Upper lobe of right lung (tissue), 1 donor: ENCODE data around the gene SCGB1D2. TPM values are rescaled to one million over a fixed set of nuclear protein-coding genes. Genes with fewer than 3 reads are reported as not detected.

Source experiments
- ATAC-seq: fragments of 200-7000 bp; cut with Tn5 transposase; one replicate; pipeline ENCODE4 v1.9.1; 2020; ENCODE audit warnings: mild to moderate bottlenecking, moderate library complexity
- DNase-seq: peaks from one replicate; pipeline ENCODE4 v3.0.0-alpha.2; 2020
- H3K27ac ChIP-seq: fragments of 200-600 bp; one replicate; pipeline ENCODE4 v1.8.0; 2022
- H3K27me3 ChIP-seq: fragments of 200-600 bp; one replicate; pipeline ENCODE4 v1.8.0; 2022; ENCODE audit warnings: mild to moderate bottlenecking
- H3K36me3 ChIP-seq: fragments of 200-600 bp; one replicate; pipeline ENCODE4 v1.8.0; 2022
- H3K4me1 ChIP-seq: fragments of 200-600 bp; one replicate; pipeline ENCODE4 v1.8.0; 2022
- H3K4me3 ChIP-seq: fragments of 200-600 bp; one replicate; pipeline ENCODE4 v1.8.0; 2022; ENCODE audit warnings: mild to moderate bottlenecking
- H3K9me3 ChIP-seq: fragments of 200-600 bp; one replicate; pipeline ENCODE4 v1.8.0; 2022
- intact Hi-C: fragments of 100-400 bp; cut with DNase I; formaldehyde crosslinking; loops from one replicate; pipeline ENCODE4 v1.11.0; 2022
- total RNA-seq: library from RNA; stranded (reverse); fragmentation: NEBNext Ultra II Directional; extraction: Animal tissue kit (Norgen Biotek cat#: 25700); gene quantifications from one replicate; pipeline ENCODE4 v1.2.1, GENCODE V29; 2021
- TF ChIP-seq, protein P1 (sequence below): fragments of 200-600 bp; IDR thresholded peaks from one replicate; pipeline ENCODE4 v1.8.0; 2022; ENCODE audit warnings: antibody characterized with exemption
- donor health status: DM: no; HTN: yes; CAD: no; lungs with severe emphysema.

SCGB1D2 gene
- total RNA-seq, 1 donor from 2014 or later: not detected

DNA sequence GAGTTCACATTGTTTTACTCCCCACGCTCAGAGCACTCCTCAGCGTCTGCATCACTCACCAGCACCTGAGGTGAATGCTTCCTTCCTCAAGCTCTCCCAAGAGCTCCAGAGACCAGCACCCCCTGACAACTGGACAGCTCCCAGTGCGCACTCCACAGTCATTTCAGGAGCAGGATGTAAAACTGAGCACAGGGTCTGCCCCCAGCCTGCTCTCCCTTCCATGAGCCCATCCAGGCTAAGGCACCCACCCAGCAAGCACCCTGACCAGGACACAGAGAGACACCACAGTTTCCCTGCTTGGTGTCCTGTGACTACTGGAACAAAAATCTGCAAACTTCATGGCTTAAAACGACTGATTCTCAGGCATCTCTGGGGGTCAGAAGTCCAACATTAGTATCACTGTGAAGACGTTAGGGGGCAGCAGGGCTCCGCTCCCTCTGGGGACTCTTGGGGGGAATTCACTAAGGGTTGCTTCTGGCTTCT lies 3.3 kb downstream of the SCGB1D2 start:
- intact Hi-C loops: no loop called here
- Histone ChIP-seq H3K27me3 (peaks cover 21% of the 10 kb centered on the region), H3K36me3 (no peaks in the 10 kb centered on the region), H3K4me1 (no peaks in the 10 kb centered on the region), H3K9me3 (no peaks in the 10 kb centered on the region), H3K27ac (no peak overlapping the region), H3K4me3 (no peak overlapping the region)
- ATAC-seq: peak; percentile 76
- TF ChIP-seq, protein P1, sequence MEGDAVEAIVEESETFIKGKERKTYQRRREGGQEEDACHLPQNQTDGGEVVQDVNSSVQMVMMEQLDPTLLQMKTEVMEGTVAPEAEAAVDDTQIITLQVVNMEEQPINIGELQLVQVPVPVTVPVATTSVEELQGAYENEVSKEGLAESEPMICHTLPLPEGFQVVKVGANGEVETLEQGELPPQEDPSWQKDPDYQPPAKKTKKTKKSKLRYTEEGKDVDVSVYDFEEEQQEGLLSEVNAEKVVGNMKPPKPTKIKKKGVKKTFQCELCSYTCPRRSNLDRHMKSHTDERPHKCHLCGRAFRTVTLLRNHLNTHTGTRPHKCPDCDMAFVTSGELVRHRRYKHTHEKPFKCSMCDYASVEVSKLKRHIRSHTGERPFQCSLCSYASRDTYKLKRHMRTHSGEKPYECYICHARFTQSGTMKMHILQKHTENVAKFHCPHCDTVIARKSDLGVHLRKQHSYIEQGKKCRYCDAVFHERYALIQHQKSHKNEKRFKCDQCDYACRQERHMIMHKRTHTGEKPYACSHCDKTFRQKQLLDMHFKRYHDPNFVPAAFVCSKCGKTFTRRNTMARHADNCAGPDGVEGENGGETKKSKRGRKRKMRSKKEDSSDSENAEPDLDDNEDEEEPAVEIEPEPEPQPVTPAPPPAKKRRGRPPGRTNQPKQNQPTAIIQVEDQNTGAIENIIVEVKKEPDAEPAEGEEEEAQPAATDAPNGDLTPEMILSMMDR: no peak
- no peak for DNase-seq

DNA sequence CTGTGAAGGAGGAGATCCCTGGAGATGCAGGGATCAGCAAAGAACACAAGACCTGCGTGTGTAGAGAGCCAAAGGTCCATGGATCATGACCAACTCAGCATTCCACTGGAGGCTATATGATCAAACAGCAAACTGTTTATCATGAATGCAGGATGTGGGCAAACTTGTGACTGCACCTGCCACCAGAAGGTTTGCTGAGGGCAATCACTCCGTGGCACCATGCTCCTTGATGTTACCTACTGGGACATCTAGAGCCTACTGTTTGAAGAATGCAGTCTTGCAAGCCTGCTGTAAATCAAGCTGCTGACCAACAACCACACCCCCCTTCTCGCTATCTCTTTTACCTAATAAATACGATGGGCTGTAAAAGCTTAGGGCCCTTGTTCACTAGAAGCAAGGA lies 9.7 kb downstream of the SCGB1D2 start:
- Histone ChIP-seq H3K36me3 (no peaks in the 10 kb centered on the region), H3K4me3 (no peak overlapping the region), H3K27ac (no peak overlapping the region), H3K4me1 (no peaks in the 10 kb centered on the region), H3K27me3 (peaks cover 17% of the 10 kb centered on the region), H3K9me3 (peaks cover 21% of the 10 kb centered on the region)
- ATAC-seq (no peak), DNase-seq (no peak)
- TF ChIP-seq, protein P1: no peak
- intact Hi-C loops: no loop called here

DNA sequence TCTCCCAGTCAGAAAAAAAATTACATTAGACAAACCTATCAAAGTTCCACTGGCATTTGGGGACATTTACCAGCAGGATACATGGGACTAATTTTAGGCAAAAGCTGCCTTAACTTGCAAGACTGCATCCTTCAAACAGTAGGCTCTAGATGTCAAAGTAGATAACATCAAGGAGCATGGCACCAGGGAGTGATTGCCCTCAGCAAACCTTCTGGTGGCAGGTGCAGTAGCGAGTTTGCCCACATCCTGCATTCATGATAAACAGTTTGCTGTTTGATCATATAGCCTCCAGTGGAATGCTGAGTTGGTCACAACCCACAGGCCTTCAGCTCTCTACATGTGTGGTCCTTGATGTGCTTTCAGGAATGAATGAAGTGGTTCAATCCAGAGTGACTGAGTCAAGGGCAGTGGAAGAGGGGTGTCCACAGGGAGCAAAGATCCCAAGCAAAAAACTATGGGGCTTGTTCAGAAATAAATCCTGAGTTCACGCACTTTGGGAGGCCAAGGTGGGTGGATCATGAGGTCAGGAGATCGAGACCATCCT lies 12.0 kb downstream of the SCGB1D2 start:
- DNase-seq (no peak), ATAC-seq (no peak)
- TF ChIP-seq, protein P1: no peak
- Histone ChIP-seq H3K36me3 (no peaks in the 10 kb centered on the region), H3K27ac (no peak overlapping the region), H3K9me3 (peaks cover 21% of the 10 kb centered on the region), H3K4me1 (no peaks in the 10 kb centered on the region), H3K27me3 (no peaks in the 10 kb centered on the region), H3K4me3 (no peak overlapping the region)
- intact Hi-C loops: no loop called here

DNA sequence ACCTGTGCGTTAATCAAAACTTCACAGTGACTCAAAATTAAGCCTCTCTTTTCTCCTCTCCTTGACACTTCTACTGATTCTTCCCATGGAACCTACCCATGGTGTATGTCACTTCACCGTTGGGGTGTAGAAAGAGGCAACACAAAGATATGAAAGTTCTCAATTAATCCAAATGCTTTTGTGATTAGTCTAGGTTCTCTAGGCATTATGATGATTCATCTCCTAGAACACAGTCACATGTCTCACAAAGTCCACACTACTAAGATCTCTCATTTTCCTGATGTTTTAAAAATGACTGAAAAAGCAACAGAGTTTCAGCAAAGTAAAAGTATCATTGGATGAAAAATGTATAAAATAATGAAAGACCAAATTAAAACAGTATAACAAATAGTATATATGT lies 14.2 kb downstream of the SCGB1D2 start:
- H3K36me3 ChIP-seq: no peaks in the 10 kb centered on the region
- no peaks in the 10 kb centered on the region for H3K4me1 ChIP-seq
- H3K4me3 ChIP-seq: no peak overlapping the region
- H3K9me3 ChIP-seq: peaks cover 21% of the 10 kb centered on the region
- H3K27ac ChIP-seq: no peak overlapping the region
- no peaks in the 10 kb centered on the region for H3K27me3 ChIP-seq
- TF ChIP-seq, protein P1: no peak
- ATAC-seq (no peak), DNase-seq (no peak)
- intact Hi-C loops: no loop called here

DNA sequence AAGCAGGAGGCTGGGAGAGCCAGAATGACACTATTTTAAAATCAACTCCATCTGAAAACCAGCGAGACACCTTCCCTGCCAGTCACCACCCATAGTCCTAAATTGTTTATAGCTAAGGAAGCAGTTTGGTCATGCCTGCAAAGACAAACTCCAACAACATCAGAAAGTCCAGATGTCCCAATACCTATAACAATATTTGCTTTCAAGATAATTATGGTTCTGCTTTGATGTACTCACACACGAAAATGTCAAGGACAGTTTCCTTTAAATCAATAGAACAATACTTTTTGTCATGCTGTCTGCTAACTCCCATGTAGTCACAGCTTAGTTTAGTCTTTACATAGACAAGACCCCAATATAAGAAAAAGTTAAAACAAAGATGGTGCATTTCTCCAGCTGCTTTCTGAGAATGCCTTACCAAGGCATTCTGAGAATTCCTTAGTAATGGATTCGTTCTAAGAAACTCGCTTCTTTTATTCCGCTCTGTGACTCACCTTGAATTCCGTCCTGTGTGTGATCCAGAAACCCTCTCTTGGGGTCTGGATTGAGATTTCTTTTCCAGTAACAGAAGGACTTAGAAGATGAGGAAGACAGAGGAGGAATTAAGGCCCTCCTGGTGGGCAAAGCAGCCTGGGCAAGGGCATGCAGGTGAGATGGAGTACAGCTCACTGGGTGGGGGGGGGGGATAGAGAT lies 18.4 kb downstream of the SCGB1D2 start:
- DNase-seq (no peak), ATAC-seq (no peak)
- intact Hi-C loops: no loop called here
- Histone ChIP-seq H3K4me3 (no peak overlapping the region), H3K27ac (no peak overlapping the region), H3K4me1 (no peaks in the 10 kb centered on the region), H3K27me3 (no peaks in the 10 kb centered on the region), H3K9me3 (no peaks in the 10 kb centered on the region), H3K36me3 (no peaks in the 10 kb centered on the region)
- TF ChIP-seq, protein P1: no peak
